HG03097 (cell line): Measurements from ENCODE around the gene KIT.
"Not testable (repeated sequence)": the region's sequence is repeated elsewhere in the genome, so short reads cannot be mapped to it uniquely, and the experiment has no call there.

Experiments used
- ATAC-seq: cut with Tn5 transposase; IDR thresholded peaks from one replicate; pipeline ENCODE4 v1.9.1; 2021; ENCODE audit not compliant: unreplicated experiment, low FRiP score

The KIT gene

DNA sequence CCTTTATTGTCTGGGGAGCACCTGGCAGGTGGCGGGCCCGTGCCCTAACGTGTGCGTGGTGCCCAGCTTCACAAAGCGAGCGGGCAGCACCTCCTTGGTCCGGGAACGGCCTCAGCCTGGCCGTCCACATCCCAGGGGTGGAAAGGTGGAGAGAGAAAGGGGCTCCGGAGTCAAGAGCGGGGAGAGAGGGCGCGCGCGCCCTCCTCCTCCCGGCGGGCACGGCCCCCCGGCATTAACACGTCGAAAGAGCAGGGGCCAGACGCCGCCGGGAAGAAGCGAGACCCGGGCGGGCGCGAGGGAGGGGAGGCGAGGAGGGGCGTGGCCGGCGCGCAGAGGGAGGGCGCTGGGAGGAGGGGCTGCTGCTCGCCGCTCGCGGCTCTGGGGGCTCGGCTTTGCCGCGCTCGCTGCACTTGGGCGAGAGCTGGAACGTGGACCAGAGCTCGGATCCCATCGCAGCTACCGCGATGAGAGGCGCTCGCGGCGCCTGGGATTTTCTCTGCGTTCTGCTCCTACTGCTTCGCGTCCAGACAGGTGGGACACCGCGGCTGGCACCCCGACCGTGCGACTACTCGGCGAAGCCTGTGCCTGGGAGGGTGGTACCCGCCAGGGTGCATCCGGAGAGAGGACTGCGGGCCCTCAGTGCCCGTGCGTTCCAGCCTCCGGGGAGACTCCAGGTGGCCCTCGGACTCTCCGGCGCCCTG is at the start of gene KIT:
Gene KIT, plus strand, starts transcription at position 407 of the 701 bp plus-strand sequence. Its CDS starts 58 bp downstream, at position 465.
- no peak for ATAC-seq

DNA sequence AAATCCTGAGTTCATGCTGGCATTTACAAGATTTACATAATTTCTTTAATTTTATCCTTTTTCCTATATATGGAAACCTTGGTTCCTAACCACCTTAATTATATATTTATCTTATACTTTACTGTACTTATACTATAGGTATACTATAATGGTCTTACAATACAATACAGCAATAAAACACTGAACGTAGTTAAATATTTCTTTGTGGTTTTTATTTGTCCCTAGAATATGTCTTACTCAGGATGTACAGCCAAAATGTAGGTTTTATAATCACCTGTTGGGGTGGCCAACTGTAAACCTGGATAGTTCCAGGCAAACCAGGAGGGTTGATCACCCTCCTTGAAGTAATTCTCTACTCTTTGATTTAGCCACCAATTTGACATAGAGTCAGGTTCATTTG is 48.4 kb upstream of the KIT start:
- ATAC-seq: no peak

DNA sequence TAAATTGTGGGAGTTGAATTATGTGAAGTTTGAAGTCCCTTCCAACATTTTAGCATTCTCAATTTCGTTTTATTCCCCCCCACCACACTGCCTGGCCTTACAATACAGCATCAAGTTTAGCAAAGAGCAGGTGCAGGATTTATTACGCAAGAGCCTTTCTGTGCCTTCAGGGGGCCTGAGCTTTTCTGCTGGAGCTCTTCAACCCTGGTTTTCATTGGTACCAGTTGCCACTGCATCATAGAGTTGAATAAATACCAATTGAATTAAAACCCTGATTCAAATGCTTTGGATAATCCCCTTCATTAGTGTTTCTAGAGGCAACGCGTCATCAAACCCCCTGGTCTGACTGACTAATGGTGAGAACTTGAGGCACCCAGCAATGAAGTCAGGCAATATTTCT is 43.6 kb upstream of the KIT start:
- ATAC-seq: no peak

DNA sequence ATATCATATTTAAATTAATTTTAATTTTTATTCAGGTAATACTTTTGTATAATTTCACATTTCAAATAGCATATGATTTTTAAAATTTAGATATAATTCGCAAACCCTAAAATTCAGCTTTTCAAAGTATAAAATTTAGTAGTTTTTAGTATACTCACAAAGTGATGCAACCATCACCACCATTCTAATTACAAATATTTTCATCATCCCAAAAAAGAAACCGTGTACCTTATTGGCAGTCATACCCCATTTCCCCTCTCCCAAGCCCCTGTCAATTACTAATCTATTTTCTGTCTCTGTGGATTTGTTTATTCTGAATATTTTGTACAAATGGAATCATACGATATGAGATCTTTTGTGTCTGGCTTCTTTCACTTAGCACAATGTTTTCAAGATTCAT is 37.0 kb upstream of the KIT start:
- ATAC-seq: no peak

DNA sequence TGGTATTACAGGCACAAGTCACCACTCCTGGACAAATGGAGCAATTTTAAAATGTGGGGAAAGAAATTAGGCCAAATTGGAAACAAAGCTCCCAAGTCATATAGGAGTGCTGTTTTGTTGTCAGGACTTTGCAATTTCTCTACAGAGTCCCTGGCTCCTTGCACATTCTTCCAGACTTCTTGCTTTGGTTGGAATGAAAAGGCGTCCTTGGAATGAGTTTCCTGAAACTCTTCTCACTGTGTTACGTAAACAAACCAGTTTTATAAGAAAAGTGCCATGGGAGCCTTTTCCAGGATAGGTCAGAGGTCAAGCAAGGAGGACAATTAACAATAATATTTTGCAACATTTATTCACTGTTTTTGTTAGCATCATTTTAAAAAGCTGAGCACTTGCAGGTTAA is 32.4 kb upstream of the KIT start:
- no peak for ATAC-seq

DNA sequence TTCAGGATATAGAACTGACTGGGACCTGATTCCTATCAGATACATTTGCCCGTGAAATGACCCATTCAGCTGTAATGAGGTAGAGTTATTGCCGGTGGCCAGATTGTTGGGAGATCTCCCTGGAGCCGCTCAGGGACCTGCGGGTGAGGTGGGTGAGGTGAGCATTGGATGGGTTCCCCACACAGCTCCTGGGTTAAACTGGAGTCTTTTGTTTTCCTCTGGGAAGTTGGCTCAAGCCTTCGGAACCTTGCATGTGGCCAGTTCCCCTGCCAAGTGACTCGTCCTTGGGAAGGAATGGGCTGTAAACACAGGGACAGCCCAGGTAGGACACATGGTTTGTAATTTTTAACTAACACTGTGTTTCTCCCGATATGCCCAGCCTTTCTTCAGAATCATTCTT is 31.6 kb upstream of the KIT start:
- ATAC-seq: no peak

DNA sequence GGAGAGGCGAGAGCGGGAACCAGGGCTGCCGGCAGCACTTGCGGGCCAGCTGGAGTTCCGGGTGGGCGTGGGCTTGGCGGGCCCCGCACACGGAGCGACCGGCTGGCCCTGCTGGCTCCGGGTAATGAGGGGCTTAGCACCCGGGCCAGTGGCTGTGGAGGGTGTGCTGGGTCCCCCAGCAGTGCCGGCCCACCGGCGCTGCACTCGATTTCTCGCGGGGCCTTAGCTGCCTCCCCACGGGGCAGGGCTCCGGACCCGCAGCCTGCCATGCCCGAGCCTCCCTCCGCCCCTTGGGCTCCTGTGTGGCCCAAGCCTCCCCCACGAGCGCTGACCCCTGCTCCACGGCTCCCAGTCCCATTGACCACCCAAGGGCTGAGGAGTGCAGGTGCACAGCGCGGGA is 25.2 kb upstream of the KIT start:
- no peak for ATAC-seq

DNA sequence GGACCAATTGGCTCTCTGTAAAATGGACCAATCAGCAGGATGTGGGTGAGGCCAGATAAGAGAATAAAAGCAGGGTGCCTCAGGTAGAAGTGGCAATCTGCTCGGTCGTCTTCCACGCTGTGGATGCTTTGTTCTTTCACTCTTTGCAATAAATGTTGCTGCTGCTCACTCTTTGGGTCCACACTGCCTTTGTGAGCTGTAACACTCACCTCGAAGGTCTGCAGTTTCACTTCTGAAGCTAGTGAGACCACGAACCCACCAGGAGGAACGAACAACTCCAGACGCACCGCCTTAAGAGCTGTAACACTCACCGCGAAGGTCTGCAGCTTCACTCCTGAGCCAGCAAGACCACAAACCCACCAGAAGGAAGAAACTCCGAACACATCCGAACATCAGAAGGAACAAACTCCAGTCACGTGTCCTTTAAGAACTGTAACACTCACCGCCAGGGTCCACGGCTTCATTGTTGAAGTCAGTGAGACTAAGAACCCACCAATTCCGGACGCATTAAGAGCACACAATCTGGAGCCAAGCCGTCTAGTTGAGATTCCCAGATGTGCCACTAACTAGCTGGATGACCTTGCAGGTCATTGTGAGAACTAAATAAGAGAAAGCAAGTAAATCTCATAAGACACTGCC is 24.5 kb upstream of the KIT start:
- not testable (repeated sequence) for ATAC-seq

DNA sequence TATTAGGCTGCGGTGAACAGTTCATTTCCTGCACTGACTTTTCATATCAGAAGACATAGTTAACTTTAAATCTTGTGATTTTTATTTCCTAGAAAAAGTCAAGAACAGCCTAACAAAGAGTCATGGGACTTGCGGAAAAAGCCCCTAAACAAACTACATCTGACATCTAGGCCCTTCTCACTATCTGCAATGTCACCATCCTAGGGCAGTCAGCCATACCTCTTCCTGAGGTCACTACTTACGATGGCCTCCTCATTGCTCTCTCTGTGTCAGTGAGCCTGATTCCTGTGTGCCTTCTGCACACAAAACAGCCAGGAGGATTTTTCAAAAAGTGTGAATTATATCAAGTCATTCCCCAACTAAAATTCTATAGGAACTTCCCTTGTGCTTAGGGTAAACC is 22.4 kb upstream of the KIT start:
- no peak for ATAC-seq

DNA sequence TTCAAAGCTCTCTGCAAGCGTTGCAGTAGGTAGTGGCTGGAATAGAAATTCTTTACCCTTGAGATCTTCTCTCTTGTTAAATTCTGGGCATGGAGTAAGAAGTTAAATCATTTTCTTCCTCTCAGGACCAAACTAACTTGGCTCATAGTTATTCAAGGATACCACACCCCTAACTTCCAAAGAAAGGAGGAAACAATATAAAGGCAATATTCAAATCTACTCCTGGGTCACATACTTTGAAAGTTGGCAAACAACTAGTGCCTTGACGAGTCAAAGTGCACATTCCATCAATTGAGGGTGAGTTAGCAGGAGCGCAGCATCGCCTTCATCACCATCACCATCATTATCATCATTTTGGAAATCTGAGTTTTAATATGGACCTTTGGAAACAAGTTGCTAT is 20.4 kb upstream of the KIT start:
- ATAC-seq: no peak

DNA sequence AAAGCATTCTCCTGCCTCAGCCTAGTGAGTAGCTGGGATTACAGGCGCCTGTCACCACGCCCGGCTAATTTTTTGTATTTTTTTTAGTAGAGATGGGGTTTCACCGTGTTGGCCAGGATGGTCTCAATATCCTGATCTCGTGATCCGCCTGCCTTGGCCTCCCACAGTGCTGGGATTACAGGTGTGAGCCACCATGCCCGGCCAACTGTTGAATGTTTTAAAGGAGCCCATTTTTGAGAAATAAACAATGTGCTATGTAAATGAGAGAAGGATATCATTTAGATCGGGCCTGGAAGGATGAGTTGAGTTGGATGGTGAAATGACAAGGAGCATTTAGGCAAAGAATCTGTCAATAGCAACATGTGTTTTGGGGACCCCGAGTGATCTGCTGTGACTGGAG is 16.7 kb upstream of the KIT start:
- not testable (repeated sequence) for ATAC-seq

DNA sequence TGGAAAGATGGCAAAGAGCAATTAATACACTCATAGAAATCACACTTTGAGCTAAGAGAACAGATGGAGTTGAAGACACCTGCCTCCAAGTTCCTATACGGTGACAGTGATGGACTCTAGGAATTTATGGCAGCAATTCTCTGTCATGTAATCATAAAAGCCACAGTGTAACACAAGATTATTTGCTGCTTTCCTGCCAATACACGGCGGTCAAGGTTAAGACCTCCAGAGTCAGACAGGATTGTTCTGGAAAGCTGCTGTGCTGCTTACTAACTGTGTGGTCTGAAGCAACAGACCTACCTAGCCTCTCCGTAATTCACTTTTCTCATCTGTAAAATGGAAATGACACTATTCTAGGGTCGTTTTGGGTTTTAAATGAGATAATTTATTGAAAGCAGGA is 14.6 kb upstream of the KIT start:
- no peak for ATAC-seq

DNA sequence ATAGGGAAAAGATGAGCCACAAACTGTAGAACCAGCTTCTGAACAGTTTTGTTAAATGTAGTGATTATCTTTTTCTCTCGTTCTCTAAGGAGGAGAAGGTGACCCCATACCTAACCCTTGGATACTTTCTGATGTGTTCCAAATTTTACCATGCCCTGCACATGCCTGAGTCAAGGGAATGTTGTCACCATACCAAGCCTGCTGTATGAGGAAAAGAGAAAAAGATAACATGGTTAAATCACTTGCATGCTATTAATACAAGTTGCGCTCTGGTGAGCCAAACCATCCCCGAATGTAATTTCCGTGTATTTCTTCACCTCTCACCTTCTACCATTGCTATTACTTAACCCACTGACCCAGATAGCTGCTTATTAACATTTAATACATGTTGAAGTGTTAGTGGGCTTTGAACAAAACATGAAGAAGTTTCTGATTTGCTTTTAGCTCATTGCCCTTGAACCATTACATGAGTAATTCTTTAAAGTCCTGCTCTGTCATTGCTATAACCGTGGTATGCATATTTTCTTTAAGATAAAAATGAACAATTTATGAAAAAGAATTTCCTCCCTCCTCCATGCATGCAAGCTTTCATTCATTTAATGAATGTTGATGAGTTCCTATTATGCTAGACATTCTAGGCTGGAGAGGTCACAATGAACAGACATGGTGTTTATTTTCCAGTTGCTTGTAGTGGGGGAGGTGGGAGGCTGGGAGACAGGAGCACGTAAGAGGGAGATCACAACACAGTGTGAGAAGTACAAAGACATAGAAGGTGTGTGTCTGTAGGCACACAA is 13.6 kb upstream of the KIT start:
- ATAC-seq: no peak

DNA sequence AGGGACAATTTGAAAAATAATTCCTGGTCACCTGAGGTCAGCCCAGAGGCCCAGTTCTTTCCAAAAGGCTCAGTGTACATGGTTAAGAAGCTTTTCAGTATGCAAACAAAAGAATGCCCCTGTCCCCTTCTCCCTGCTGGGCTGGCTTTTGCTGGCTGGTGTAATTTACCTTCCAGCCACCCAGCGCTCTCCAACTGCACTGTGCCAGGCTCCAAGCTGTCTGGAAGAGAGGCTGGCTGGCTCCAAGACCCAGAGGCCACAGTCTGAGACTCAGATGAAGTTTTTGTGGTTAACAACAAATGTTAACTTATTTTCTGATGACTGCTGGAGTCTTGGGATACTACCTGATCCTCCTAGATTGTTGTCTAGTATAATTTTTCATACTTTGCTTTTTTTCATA is 11.9 kb upstream of the KIT start:
- no peak for ATAC-seq

DNA sequence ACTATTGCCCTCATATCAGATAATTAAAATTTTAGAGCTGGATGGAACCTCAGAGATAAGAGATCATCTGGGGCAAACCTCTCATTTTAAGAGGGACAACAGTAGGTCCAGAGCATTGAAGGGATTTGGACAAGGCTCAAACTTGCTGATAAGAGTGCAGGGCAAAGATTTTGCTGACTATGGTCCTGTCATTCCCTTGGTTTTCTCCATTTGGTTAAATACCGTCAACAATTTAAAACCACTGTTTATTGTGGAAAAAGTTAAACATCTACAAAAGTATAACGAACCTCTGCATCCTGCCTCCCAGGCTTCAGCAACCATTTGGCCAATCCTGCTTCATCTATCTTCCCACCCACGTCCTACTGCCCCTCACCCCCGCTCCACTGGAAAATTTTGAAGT is 10.7 kb upstream of the KIT start:
- no peak for ATAC-seq

DNA sequence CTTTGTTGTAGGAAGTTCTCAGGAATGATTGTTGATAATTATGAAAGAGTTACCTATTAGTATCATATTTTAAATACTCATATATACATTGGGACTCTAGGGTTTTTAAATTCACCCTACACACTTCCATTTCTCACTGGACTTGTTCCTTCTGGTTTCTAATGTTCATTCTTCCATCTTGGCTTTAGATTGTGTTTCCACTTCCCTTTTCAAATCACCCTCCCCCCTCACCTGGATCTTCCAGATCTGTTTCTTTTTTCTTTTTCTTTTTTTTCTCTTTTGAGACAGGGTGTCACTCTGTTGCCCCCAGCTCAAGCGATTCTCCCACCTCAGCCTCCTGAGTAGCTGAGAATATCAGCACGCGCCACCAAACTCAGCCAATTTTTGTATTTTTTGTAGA is 6.7 kb upstream of the KIT start:
- ATAC-seq: no peak

DNA sequence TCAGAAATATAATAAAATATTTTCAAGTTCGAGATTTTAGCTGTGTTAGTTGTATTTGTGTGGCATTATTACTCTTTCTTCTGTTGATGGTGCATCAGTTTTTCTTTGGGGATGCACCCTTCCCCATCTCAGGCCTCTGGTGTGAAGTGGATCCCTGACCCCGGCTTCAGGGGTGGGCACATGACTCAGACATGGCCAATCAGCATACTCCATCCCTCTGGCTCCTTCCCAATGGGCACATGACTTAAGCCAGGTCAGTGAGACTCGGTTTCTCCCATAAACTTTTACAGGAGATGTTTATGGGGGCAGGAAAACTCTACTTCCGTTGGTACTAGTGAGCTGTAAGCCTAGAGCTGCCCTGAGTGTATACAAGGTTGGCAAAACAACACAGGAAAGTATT is 3.0 kb upstream of the KIT start:
- ATAC-seq: no peak

DNA sequence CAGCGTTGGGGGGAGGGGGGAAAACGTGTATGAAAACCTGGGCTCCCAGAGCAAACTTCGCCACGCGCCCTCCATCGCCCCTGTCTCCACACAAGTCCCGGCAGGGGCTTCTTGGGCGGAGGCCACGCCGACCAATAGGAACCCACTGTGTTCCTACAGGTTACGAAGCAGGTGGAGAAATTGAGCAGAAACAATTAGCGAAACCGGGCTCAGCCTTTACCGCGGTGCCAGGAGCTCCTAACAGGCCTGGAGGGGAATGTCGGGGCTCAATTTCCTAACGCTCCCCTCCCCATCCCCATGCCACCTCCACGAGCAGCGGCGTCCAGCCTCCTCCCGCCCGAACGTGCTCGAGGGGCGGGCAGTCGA is 589 bp upstream of the KIT start:
- ATAC-seq: no peak

DNA sequence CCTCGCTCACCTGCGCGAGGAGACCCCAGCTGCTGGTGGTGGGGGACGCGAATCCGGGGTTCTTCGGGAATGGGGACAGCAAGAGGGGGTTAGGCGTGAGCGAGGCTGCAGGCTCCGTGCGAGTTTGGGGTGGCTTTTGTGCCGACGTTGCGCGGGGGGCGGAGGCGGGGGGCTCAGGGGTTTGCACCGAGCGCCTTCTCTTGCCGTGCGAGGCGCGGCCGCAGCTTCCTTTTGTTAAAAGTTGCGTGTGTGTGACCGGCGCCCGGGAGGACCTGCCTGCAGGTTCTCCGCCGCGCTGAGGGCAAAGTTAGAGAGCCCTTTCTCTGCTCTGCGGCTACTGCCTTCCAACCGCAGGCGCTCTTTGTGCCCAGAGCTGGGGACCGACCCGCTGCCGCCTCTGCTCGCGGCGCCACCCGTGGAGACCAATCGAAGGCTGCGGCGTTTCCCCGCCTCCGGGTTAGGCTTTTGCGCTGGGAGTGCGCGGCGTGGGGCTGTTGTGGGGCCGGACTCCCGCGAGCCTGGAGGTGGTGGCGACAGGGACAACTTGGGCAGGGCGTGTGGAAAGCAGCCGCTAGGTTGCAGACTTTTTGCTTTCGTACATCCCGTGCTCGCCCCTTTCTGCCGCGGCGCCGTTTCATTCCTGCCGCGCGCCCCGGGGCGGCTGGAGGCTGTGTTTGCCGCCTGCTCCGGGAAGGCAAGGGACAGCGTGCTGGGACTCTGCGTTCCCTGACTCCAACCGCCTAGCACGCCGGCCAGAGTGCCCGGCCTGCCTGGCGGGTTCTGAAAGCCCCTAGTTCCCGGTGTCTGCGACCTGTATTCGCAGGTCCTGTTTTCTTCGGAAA is 716 bp downstream of the KIT start:
- no peak for ATAC-seq

DNA sequence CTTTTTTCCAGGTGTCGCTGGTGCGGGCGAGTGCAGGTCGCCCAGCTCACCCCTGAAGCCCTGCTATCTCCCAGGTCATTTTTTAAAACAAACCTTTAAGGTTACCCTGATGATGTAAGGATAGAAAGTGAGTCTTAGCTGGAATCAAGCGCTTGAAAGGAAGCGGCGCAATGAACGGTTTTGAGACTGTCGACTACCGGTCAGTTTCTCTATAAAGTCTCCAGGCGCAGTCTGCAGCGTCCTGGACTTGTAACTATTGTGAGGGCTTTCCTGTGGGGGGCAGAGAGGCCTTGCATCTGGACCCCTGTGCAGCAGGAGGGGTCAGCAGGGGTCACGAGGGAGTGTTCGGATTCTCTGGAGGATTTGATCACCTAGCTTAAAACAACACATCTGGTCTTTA is 1.6 kb downstream of the KIT start:
- ATAC-seq: no peak
